ENCODE measurements around the gene IL17F.

DNA sequence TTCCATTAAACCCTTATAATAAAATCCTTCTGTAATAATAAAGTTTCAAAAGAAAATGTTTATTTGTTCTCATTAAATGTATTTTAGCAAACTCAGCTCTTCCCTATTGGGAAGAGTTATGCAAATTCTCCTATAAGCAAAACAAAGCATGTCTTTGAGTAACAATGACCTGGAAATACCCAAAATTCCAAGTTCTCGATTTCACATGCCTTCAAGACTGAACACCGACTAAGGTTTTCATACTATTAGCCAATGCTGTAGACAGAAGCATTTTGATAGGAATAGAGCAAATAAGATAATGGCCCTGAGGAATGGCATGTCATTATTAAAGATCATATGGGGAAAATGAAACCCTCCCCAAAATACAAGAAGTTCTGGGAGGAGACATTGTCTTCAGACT is 54.3 kb downstream of the IL17F start:
- TF ChIP-seq CTCF (conservative IDR thresholded peaks at IDR 0.05 in 1 of 2, IDR thresholded peaks at IDR 0.05 in 1 of 2; ENCODE audit: low read depth in 1 of 2, low read length in 2 of 2) (no peak), EZH2 (IDR thresholded peaks at IDR 0.05; ENCODE audit: low read length, missing control alignments) (no peak)
